CD4-positive, alpha-beta T cell treated with Interferon alpha-2 for 1 hour (primary cell): Measurements from ENCODE around the gene LTB.

Experiments
- DNase-seq, 2 donors: peaks; one replicate each; pipeline ENCODE4 v3.0.0-alpha.2; 2020 to 2022

LTB gene

DNA sequence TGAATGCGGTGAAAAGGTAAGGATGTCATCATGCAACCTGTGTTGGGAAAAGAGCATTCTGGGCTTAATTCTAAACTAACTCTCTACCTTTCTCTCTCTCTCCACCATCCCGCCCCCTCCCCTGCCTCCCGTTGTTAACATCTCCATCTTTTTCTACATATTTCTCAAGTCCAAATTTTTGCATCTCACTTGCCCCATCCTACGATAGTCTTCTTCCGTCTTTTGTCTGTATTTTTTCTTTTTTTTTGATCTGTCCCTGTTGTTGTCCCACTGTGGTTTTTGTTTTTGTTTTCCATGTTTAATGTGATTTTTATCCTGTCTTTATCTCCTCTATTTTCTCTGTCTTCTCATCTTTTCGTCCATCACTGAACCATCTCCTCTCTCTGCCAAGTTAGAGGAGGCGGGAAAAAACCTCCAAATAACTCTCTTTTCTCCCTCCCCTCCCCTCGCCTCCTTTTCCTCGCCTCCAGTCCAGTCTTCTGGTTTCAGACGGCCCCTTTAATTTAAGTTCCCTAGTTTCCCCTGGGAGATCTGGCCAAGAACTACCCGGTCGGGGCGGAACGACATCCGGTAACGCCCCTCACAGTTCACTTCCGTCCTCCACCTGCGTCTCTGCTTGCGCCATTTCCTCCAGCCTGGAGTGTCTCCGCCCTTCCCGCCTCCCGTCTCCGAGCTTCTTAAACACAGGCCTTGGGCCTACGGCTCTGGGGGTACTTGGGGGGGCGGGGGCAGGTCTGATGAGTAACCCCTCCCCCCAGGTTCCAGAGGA lies 35.1 kb downstream of the LTB start, which contains the start of gene NFKBIL1:
NFKBIL1 (plus strand) TSS at position 651 of the 769 bp plus-strand sequence; CDS start at position 738, 87 bp downstream.
- DNase-seq = peak; percentile 93 to 94

DNA sequence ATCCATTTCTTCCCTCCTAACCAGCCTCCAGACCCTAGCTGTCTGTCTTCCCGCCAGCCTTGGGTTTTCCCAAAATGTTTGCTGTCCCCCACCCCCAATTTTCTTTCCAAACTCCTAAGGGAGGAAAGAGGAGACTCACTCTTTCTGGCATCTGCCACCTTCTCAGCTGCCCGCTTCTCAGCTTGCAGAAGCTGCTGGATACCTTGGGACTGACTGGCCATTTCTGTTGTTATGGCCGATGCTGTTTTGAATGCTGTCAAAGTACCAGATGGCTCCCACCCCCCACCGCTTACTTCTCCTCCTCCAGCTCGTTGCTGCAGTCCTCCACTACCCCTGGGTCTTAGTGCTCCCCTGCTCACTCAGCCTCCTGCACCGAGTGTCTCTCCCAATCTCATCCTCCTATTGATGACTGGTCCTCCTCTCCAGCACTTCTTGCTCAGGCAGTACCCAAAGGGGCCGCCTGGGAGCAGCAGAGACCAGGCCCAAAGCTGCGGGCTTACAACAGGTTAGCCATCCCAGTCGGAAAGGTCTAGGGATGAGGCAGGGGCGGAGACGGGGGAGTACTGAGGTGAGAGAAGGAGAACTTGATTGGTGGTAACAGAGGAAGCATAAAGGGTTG lies 35.8 kb downstream of the LTB start, which contains the start of gene ATP6V1G2:
ATP6V1G2 (minus strand) TSS at position 270 of the 619 bp plus-strand sequence; CDS start at position 221, 49 bp downstream.
- DNase-seq = peak; percentile 84 to 89

DNA sequence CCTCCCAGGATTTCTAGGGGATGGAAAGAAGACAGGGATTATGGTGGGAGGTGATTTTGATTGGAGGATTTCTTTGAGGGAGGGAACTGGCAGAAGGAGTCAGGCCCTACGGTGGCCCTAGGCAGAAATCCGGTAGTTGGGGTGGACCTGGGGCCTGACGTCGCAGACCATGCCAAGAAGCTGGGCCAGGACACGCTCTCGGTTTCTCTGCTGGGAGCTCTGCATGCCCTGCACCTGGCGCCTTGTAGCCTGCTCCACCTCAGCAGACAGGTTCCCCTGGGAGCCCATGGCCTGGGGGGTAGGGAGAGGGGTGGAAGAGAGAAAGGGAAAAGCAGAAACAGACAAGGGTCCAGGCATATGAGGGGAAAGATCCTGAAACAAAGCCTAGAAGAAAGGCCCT lies 36.9 kb downstream of the LTB start:
- DNase-seq = no peak

DNA sequence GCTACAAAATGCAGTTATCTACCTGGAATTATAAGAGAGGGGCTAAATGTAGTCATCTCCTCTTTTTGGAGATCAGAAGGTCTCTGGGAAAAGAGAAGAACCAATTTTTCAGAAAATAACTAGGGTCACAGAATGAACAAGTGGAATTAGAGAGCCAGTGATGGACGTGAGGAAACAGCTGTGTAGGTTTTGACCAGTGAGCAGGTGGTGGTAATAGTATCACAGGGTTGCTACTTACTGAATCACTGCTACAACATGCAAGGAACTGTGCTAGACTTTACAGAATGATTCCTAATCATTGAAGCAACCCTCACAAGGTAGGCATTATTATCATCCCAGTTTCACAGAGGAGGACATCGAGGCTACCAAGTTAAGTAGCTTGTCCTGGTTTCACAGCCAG lies 37.5 kb downstream of the LTB start:
- no peak for DNase-seq

DNA sequence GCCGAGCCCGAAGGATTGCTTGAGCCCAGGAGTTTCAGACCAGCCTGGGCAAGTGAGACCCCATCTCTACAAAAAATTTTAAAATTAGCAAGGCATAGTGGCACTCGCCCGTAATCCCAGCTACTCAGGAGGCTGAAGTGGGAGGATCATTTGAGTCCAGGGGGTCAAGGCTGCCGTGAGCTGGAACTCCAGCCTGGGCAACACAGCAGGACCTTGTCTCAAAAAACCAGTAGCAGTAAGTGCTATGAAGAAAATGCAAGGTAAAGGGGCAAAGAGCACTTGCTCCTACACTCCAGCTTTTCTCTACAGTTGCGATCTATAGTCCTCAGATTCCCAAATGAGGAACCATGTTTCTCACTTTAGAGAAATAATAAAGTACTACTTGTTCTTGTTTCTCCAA lies 38.6 kb downstream of the LTB start:
- DNase-seq = no peak

DNA sequence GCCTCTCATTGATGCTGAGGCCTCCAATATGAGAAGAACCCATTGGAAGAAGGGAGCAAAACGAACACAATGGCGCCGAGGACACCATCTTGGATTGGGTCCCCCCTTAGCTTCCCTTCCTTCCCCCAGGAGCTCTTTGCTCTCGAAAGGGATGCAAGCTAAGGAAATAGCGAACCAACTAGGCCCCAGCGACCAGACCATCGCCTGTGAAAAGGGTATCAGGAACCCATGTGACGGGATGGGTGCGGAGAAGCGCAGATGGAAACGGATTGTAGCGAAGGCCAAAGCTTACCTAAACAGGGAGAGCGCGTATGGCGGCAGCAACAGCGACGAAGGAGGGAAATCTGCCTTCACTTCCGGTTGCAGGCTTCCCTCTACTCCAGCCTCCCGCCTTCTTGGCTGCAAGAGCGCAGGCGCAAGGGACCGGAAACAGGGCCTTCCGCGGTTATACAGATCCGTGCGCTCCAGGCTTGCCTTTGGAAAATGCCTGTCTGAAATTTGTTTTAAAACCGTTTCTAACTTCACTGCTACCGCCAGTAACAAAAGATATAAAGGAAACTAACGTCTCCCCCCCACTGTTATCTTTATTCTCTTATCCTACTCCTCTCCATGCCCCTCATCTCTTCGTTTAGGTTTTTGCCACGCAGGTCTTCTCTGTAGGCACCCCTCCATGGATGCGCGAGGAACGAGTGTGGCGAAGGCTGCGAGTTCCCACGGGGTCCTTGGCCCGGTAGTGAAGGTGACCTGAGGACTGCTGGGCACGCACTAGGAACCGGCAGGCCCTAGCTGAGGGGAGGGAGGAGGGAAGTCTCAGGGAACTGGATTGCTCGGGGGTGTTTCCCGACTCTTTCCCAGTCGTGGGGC lies 40.3 kb downstream of the LTB start, which contains the start of gene DDX39B:
DDX39B (minus strand) TSS at position 346 of the 864 bp plus-strand sequence. CDS start 1,471 bp downstream, outside the sequence.
- DNase-seq = peak; percentile 96

DNA sequence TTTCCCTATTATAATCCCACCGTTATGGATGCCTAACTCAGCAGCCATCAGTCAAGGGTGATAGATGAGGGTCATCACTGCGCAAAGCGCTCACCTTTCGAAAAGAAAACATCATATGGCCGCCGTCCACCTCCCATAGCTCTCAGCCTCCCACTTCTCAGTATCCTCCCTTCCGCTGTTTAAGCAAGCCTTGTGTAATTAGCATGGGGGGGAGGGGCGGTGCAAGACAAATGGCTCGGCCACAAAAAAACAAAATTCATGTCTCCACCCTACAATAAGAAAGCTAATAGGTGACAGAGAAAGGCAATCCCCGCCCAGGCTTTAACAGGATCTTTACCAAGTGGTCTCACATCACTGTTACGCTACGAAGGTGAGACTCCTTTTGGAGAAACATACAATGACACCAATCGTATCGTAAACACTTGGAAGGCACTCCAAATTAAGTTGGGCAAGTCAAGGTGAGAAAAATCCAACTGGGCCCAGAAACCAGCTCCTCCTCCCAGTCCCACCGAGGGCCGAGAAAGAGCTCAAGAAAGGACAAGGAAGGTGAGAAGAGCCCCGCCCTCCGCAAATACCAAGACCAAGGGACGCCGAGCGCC lies 41.1 kb downstream of the LTB start:
- peak; percentile 70 to 84 for DNase-seq

DNA sequence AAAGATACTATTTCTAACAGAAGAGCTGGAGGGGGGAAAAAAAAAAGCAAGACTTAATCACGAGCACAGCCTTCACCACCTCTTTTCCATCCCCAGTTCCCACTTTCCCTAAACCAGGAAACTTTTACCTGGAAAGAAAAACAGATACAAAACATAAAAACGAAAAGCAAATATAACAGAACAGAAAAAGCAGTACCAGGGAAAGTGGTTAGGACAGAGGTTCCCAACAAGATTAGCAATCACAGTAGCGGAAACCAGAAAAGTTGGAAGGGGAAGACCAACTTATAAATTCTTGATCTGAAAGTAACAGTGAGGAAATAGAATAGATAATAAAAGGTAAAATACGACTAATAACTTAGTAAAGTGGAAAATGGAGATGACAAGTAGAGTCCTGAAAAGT lies 41.6 kb downstream of the LTB start:
- no peak for DNase-seq

DNA sequence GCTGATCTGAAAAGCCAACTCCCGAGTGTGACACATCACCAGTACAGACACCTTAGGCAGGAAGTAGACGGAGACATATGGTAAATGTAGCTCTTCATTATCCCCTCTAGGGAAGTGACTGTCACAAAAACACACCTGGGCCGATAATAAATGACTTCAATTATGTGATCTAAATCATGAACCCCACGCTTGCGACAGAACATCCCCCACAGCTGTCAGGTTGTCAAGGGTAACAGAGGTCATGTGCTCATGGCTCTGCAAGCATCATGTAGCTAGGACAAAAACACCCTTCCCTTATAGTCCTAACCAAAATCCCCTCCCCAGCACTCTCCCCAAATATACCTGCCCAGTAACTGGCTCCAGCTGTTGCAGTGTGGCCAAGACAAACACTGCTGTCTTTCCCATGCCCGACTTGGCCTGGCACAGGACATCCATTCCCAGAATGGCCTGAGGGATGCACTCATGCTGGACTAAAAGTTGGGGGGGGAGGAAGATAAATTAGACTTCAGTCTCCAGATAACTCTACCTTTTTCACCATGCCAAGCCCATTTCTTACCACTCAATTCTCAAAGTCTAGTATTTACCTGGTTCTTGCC lies 43.3 kb downstream of the LTB start:
- peak in 1 of 2 donors; percentile 41 for DNase-seq

DNA sequence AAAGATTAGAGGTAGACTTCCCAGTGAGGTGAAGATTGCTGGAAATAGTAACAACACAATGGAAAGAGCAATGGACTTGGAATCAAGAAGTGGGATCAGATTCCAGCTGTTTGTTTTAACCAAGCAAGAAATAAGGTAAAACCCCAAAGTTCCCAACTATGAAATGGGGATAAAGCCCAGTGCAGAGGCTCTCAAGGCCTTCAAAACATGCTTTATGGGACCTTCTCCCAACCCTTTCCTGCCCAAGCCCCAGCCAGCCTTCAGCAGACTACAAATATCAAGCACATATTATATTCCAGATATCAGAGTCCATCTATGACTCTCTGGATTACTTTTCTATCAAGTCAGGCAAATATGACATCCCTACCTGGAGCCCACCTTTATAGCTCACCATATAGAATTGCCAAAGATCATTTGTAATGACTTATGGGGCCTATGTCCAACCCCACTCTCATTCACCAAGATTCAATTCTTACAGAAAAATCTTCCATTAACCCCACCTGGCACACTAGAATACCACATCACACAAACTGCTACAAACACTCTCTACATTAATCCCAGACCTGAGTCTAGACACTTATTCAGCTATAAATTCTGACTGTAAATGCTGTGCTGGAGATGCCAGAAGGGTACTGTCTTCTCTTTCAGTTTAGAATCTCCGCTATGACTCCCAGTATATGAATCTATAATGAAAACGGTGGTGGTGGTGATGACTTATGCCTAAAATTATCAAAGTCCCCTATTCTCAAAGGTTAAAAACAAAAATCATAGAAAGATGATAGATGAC lies 46.5 kb downstream of the LTB start:
- no peak for DNase-seq

DNA sequence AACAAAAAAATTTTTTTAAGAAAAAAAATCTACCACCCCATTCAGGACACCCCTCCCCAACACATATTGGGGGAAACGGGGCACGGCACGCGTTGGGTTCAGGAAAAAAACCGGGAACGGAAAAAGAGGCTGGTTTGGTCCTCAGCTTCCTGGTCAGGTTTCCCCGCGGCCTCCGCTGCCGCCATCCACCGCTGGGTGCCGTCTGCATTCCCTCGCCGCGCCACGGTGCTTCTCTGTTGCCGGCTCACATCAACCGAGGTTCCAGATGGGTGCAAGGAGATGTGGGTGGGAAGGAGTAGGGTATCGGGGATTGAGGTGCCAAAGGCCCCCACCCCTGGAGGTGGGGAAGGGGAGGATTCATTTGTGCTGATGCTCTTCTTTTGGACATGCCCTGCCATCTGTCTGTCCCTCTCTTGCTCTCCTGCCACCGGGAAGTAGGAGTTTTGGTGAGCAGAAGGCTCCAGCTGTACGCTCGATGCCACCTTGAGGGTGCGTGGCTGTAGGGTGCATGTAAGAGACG lies 47.6 kb downstream of the LTB start:
- DNase-seq = no peak

DNA sequence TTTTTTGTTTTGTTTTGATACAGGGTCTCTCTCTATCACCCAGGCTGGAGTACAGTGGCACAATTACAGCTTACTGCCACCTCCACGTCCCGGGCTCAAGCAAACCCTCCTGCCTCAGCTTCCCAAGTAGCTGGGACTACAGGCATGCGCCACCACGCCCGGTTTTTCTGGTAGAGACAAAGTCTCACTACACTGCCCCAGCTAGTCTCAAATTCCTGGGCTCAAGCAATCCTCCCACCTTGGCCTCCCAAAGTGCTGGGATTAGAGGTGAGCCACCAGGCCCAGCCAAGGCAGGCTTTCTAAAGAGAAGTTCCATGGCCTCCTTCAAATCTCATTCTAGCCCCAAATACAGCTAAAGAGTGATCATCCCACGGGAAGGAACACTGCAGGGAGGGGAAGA lies 48.2 kb downstream of the LTB start:
- DNase-seq = no peak

DNA sequence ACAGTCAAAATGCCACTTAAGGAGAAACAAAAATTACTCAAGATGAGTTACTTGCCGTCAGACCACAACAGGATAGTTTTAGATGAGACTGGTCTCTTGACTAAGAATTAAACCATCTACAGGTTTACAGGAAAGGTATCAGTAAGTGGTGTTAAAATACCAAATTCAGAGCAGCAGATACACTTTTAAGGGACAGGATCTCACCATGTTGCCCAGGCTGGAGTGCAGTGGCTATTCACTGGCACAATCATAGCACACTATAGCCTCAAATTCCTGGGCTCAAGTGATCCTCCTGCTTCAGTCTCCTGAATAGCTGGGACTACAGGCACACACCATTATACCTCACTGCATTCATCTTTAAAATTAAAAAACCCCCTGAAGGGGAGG lies 48.8 kb downstream of the LTB start:
- no peak for DNase-seq

DNA sequence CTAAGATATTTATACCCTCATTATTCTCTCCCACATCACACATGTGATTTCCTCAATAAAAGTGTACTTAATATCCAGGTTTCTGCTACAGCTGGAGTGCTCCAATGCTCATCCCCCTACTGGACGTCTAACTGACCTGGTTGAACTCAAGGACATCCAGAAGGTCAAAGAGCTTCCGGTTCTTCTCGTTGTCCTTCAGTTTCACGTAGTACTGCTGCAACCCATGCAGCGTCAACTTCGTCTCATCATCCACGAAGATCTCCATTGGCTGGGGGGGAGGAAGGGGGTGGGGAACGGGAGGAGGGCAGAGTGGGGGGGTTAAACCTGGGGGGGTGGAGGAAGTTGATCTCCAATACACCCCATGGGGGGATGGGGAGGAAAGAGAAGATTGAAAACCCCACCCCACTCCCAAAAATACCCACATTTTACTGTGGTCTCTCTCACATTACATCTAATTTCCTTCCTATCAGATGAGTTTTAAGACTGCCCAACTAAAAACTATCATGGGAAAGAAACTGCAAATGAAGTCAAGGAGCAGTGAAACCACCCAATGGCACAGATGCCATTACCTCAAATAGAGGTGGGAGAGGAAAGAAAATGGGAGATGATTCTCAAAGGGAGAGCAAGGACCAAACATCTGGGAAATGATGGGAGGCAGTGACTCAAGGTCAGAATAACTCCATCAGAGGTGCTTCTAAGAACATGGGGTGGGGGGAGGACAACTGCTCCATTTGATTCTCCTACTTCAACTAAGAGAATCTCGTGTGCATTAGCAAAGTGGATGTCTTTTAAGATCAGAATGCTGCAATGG lies 49.4 kb downstream of the LTB start:
- no peak for DNase-seq

DNA sequence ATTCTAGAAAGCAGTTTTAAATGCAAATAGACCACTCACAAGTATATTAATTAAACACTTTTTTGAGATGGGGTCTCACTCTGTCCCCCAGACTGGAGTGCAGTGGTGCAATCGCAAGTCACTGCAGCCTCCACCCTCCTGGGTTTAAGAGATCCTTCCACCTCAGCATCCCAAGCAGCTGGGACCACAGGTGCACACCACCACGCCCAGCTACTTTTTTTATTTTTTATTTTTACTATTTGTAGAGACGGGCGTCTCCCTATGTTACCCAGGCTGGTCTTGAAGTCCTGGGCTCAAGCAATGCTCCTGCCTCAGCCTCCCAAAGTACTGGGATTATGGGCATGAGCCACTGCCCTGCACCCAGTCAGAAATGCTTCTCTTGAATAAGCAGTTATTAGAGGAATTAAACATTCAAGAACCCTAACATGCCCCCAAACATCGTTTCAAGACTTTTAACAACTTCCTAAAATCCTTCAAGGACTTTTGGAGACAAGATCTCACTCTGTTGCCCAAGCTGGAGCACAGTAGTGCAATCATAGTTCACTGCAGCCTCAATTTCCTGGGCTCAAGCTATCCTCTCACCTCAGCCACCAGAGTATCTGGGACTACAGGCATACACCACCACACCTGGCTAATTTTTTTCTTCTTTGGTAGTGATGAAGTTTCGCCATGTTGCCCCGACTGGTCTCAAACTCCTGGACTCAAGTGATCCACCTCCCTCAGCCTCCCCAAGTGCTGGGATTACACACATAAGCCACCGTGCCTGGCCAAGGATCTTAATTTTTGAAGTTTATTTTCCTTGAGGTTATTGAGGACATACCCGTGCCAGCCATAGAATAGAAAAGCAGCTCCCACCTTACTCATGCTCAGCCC lies 50.2 kb downstream of the LTB start:
- DNase-seq = no peak

DNA sequence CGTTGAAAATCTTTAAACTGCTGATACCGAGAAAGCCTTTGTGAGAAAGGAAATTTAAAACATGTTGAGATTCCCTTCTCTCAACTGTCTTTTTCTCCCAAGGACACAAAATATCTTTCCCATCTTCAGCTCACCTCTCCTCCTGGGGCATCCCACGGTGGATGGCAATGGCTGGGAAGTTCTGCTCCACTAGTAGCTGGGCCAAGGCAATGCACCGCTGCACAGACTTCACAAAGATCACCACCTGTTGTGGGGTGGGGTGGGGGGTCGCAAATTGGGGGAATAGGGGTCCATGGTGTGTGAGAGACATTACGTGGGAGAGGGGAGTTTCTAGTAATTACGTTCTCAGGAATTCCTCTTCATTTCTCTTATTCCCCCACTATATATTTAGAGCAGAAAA lies 51.1 kb downstream of the LTB start:
- no peak for DNase-seq

DNA sequence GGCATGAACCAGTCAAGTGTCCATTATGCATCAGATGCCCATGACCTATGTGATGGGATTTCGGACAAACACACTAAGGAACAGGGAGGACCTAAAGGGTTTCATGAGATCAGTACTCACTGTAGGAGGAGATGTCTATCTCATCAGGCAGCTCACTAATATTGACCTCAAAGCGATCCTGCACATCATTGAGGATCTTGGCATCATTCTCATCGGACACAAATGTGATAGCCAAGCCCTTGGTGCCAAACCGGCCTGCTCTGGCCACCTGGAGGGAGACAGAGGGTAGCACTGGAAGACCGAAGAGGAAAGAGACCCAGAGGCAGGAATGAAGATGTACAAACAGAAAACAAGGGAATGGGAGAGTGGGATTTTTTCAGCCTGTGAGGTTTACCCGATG lies 51.6 kb downstream of the LTB start:
- DNase-seq = no peak
